ENCODE results near the gene ZXDC. TPM values are rescaled to one million over a fixed set of nuclear protein-coding genes. Genes with fewer than 3 reads are reported as not detected.

Gene ZXDC
- total RNA-seq, 1 donor from 2014 or later = 38.4 TPM

- Histone ChIP-seq H3K4me3 (ENCODE audit: low read depth, low read length) (no peak overlapping the region), H3K36me3 (ENCODE audit: control insufficient read depth, insufficient read depth, low read length) (no peaks in the 10 kb centered on the region), H3K27me3 (ENCODE audit: control insufficient read depth, insufficient read depth, low read length) (peaks cover 12% of the 10 kb centered on the region)
- no peak for DNase-seq (ENCODE audit: low read depth)
- no peak for TF ChIP-seq CTCF (IDR thresholded peaks at IDR 0.05; ENCODE audit: insufficient read depth, low read length, poor library complexity, severe bottlenecking)
These were observed 60.6 kb downstream of the ZXDC start for GRCh38 chr3:126414961-126415660.

- no peak for TF ChIP-seq CTCF (IDR thresholded peaks at IDR 0.05; ENCODE audit: insufficient read depth, low read length, poor library complexity, severe bottlenecking)
- no peak overlapping the region for H3K4me3 ChIP-seq (ENCODE audit: low read depth, low read length)
- H3K36me3 ChIP-seq (ENCODE audit: control insufficient read depth, insufficient read depth, low read length) = no peaks in the 10 kb centered on the region
- H3K27me3 ChIP-seq (ENCODE audit: control insufficient read depth, insufficient read depth, low read length) = peaks cover 12% of the 10 kb centered on the region
- DNase-seq (ENCODE audit: low read depth) = no peak
These were observed 61.3 kb downstream of the ZXDC start for GRCh38 chr3:126414406-126414805.

GRCh38 chr3:126413693-126414080 lies 62.0 kb downstream of the ZXDC start:
- no peaks in the 10 kb centered on the region for H3K36me3 ChIP-seq (ENCODE audit: control insufficient read depth, insufficient read depth, low read length)
- H3K27me3 ChIP-seq (ENCODE audit: control insufficient read depth, insufficient read depth, low read length) = peaks cover 13% of the 10 kb centered on the region
- no peak for TF ChIP-seq CTCF (IDR thresholded peaks at IDR 0.05; ENCODE audit: insufficient read depth, low read length, poor library complexity, severe bottlenecking)
- H3K4me3 ChIP-seq (ENCODE audit: low read depth, low read length) = no peak overlapping the region
- DNase-seq (ENCODE audit: low read depth) = no peak

GRCh38 chr3:126412841-126413692 lies 62.6 kb downstream of the ZXDC start:
- Histone ChIP-seq H3K36me3 (ENCODE audit: control insufficient read depth, insufficient read depth, low read length) (no peaks in the 10 kb centered on the region), H3K4me3 (ENCODE audit: low read depth, low read length) (no peak overlapping the region), H3K27me3 (ENCODE audit: control insufficient read depth, insufficient read depth, low read length) (peaks cover 14% of the 10 kb centered on the region)
- DNase-seq (ENCODE audit: low read depth) = no peak
- TF ChIP-seq CTCF (IDR thresholded peaks at IDR 0.05; ENCODE audit: insufficient read depth, low read length, poor library complexity, severe bottlenecking) = no peak

GRCh38 chr3:126408099-126408498 lies 67.6 kb downstream of the ZXDC start:
- TF ChIP-seq CTCF (IDR thresholded peaks at IDR 0.05; ENCODE audit: insufficient read depth, low read length, poor library complexity, severe bottlenecking) = no peak
- H3K4me3 ChIP-seq (ENCODE audit: low read depth, low read length) = no peak overlapping the region
- peaks cover 8% of the 10 kb centered on the region for H3K27me3 ChIP-seq (ENCODE audit: control insufficient read depth, insufficient read depth, low read length)
- no peaks in the 10 kb centered on the region for H3K36me3 ChIP-seq (ENCODE audit: control insufficient read depth, insufficient read depth, low read length)
- no peak for DNase-seq (ENCODE audit: low read depth)
